Cardiac muscle cell (in vitro differentiated cells and primary cell): ENCODE measurements around the gene BANK1. TPM values are rescaled to one million over a fixed set of nuclear protein-coding genes. Genes with fewer than 3 reads are reported as not detected.
A peak's percentile ranks its signal among the peaks of the same experiment; 100 is the strongest.

ENCODE experiments used
- DNase-seq, 2 donors: peaks; one replicate each; pipeline versions ENCODE4 v3.0.0 to v3.0.0-alpha.2; 2010 to 2017; ENCODE audit warnings: low read depth in 1 of 2, low spot score in 1 of 2
- H3K27ac ChIP-seq: fragments of 200-600 bp; sonication (generic); 2 replicates; pipeline ENCODE4 v1.5.1; 2016
- H3K27me3 ChIP-seq: fragments of 200-600 bp; sonication (generic); 2 replicates; pipeline ENCODE4 v1.6.0; 2016; ENCODE audit warnings: control low read depth
- H3K36me3 ChIP-seq: fragments of 200-600 bp; sonication (generic); 2 replicates; pipeline ENCODE4 v1.5.1; 2016; ENCODE audit warnings: control low read depth
- H3K4me1 ChIP-seq: fragments of 200-600 bp; sonication (generic); 2 replicates; pipeline ENCODE4 v1.8.1; 2017; ENCODE audit warnings: low read depth, mild to moderate bottlenecking, mixed run types
- H3K4me3 ChIP-seq: fragments of 200-600 bp; sonication (generic); 2 replicates; pipeline ENCODE4 v1.5.1; 2016; ENCODE audit warnings: mild to moderate bottlenecking
- H3K9me3 ChIP-seq: fragments of 200-600 bp; sonication (generic); 2 replicates; pipeline ENCODE4 v1.5.1; 2017; ENCODE audit warnings: low read depth, mild to moderate bottlenecking, control low read depth
- CTCF ChIP-seq: IDR thresholded peaks from 2 replicates; pipeline ENCODE4 v1.5.1; 2012; ENCODE audit warnings: low read depth, mild to moderate bottlenecking, low read length
- polyA plus RNA-seq: library from polyadenylated mRNA; unstranded; fragments of >200 nt; fragmentation: Nextera tagmentation; extraction: Ambion mirVana; gene quantifications from 2 replicates; pipeline ENCODE4 v1.2.1, GENCODE V29; 2016
- total RNA-seq: library from RNA; depleted of rRNA; stranded (reverse); fragments of >200 nt; gene quantifications from 2 replicates; pipeline ENCODE4 v1.2.3, GENCODE V29; 2016

Gene BANK1
- total and polyA plus RNA-seq, 2 experiments from 2014 or later = 0.27 to 0.46 TPM

GRCh38 chr4:101948055-101948454 is 157.5 kb downstream of the BANK1 start:
- peaks cover 3% of the 10 kb centered on the region for H3K4me1 ChIP-seq
- TF ChIP-seq CTCF = no peak
- H3K27ac ChIP-seq = no peak overlapping the region
- no peak for DNase-seq
- no peak overlapping the region for H3K4me3 ChIP-seq
- H3K27me3 ChIP-seq = no peaks in the 10 kb centered on the region
- no peaks in the 10 kb centered on the region for H3K9me3 ChIP-seq
- no peaks in the 10 kb centered on the region for H3K36me3 ChIP-seq

GRCh38 chr4:101948951-101949350 is 158.4 kb downstream of the BANK1 start:
- Histone ChIP-seq H3K27ac (no peak overlapping the region), H3K36me3 (no peaks in the 10 kb centered on the region), H3K4me3 (no peak overlapping the region), H3K4me1 (peaks cover 9% of the 10 kb centered on the region), H3K27me3 (no peaks in the 10 kb centered on the region), H3K9me3 (no peaks in the 10 kb centered on the region)
- no peak for TF ChIP-seq CTCF
- DNase-seq = no peak

- Histone ChIP-seq H3K9me3 (no peaks in the 10 kb centered on the region), H3K4me3 (no peak overlapping the region), H3K36me3 (no peaks in the 10 kb centered on the region), H3K27ac (no peak overlapping the region), H3K4me1 (peaks cover 17% of the 10 kb centered on the region), H3K27me3 (no peaks in the 10 kb centered on the region)
- TF ChIP-seq CTCF = no peak
- no peak for DNase-seq
Observed at GRCh38 chr4:101950258-101950979, 159.9 kb downstream of the BANK1 start.

- H3K9me3 ChIP-seq = no peaks in the 10 kb centered on the region
- H3K4me3 ChIP-seq = no peak overlapping the region
- DNase-seq = no peak
- no peak for TF ChIP-seq CTCF
- H3K27me3 ChIP-seq = no peaks in the 10 kb centered on the region
- no peak overlapping the region for H3K27ac ChIP-seq
- no peaks in the 10 kb centered on the region for H3K36me3 ChIP-seq
- peaks cover 17% of the 10 kb centered on the region for H3K4me1 ChIP-seq
Observed at GRCh38 chr4:101952985-101953384, 162.5 kb downstream of the BANK1 start.

- peak; percentile 45 to 63 for DNase-seq
- Histone ChIP-seq H3K9me3 (no peaks in the 10 kb centered on the region), H3K4me1 (peaks cover 17% of the 10 kb centered on the region), H3K4me3 (no peak overlapping the region), H3K36me3 (no peaks in the 10 kb centered on the region), H3K27ac (peak overlapping the region; percentile 44), H3K27me3 (no peaks in the 10 kb centered on the region)
- no peak for TF ChIP-seq CTCF
Observed at GRCh38 chr4:101953949-101954348, 163.4 kb downstream of the BANK1 start.

- Histone ChIP-seq H3K9me3 (no peaks in the 10 kb centered on the region), H3K36me3 (no peaks in the 10 kb centered on the region), H3K27ac (peak overlapping the region; percentile 44), H3K27me3 (no peaks in the 10 kb centered on the region), H3K4me3 (no peak overlapping the region), H3K4me1 (peaks cover 17% of the 10 kb centered on the region)
- DNase-seq = no peak
- TF ChIP-seq CTCF = no peak
Observed at GRCh38 chr4:101954351-101954750, 163.8 kb downstream of the BANK1 start.
